Measurements from ENCODE around the gene COL5A1. TPM values are rescaled to one million over a fixed set of nuclear protein-coding genes. Genes with fewer than 3 reads are reported as not detected.

The COL5A1 gene
- total RNA-seq, 6 donors from 2014 or later: 7.5 to 75.4 (median 27.4) TPM

- peaks cover 0 to 6% (median 0%) of the 10 kb centered on the region in 4 donors for H3K4me1 ChIP-seq
- WGBS, 2 donors: 73 to 82% methylated on average over 10 to 11 of the region's 11 CpGs
- H3K27me3 ChIP-seq: no peaks in the 10 kb centered on the region
- no peak overlapping the region for H3K4me3 ChIP-seq
- DNase-seq (no peak), ATAC-seq (ENCODE audit: low FRiP score in 2 of 2) (no peak)
- no peak for TF ChIP-seq POLR2A (IDR thresholded peaks at IDR 0.05)
- TF ChIP-seq POLR2AphosphoS5 (IDR thresholded peaks at IDR 0.05): no peak
- TF ChIP-seq CTCF (IDR thresholded peaks at IDR 0.05): no peak
- no peak for TF ChIP-seq EP300 (IDR thresholded peaks at IDR 0.05)
- no peak overlapping the region for H3K27ac ChIP-seq
- H3K36me3 ChIP-seq: peaks cover 0 to 22% (median 0%) of the 10 kb centered on the region in 4 donors
- H3K9me3 ChIP-seq: no peaks in the 10 kb centered on the region
These were observed 170.7 kb downstream of the COL5A1 start for GRCh38 chr9:134812343-134812673.

GRCh38 chr9:134813841-134814240 lies 172.2 kb downstream of the COL5A1 start:
- ATAC-seq (ENCODE audit: low FRiP score in 2 of 2) (no peak), DNase-seq (peak in 1 of 2 donors; percentile 58)
- no peaks in the 10 kb centered on the region for H3K9me3 ChIP-seq
- H3K4me1 ChIP-seq: no peaks in the 10 kb centered on the region
- no peak overlapping the region for H3K27ac ChIP-seq
- no peaks in the 10 kb centered on the region for H3K27me3 ChIP-seq
- no peak overlapping the region for H3K4me3 ChIP-seq
- 94 to 99% methylated on average over 15 to 19 of the region's 19 CpGs for WGBS, 2 donors
- peaks cover 0 to 32% (median 4%) of the 10 kb centered on the region in 4 donors for H3K36me3 ChIP-seq
- TF ChIP-seq POLR2A (IDR thresholded peaks at IDR 0.05) (no peak), EP300 (IDR thresholded peaks at IDR 0.05) (no peak), CTCF (IDR thresholded peaks at IDR 0.05) (no peak), POLR2AphosphoS5 (IDR thresholded peaks at IDR 0.05) (no peak)

- Histone ChIP-seq H3K36me3 (peaks cover 0 to 41% (median 4%) of the 10 kb centered on the region in 4 donors), H3K4me3 (no peak overlapping the region), H3K9me3 (no peaks in the 10 kb centered on the region), H3K27ac (no peak overlapping the region), H3K27me3 (no peaks in the 10 kb centered on the region), H3K4me1 (no peaks in the 10 kb centered on the region)
- 88 to 94% methylated on average over 13 to 15 of the region's 16 CpGs for WGBS, 2 donors
- ATAC-seq (ENCODE audit: low FRiP score in 2 of 2): peak in 1 of 2 donors; percentile 32
- DNase-seq: peak in 1 of 2 donors; percentile 52
- TF ChIP-seq POLR2A (IDR thresholded peaks at IDR 0.05) (no peak), EP300 (IDR thresholded peaks at IDR 0.05) (no peak), POLR2AphosphoS5 (IDR thresholded peaks at IDR 0.05) (no peak), CTCF (IDR thresholded peaks at IDR 0.05) (no peak)
These were observed 173.1 kb downstream of the COL5A1 start for GRCh38 chr9:134814598-134815215.

GRCh38 chr9:134815435-134816214 lies 174.0 kb downstream of the COL5A1 start:
- no peaks in the 10 kb centered on the region for H3K9me3 ChIP-seq
- H3K27ac ChIP-seq: no peak overlapping the region
- DNase-seq: peak in 1 of 2 donors; percentile 41
- H3K4me1 ChIP-seq: no peaks in the 10 kb centered on the region
- TF ChIP-seq POLR2A (IDR thresholded peaks at IDR 0.05) (no peak), CTCF (IDR thresholded peaks at IDR 0.05) (no peak), POLR2AphosphoS5 (IDR thresholded peaks at IDR 0.05) (no peak), EP300 (IDR thresholded peaks at IDR 0.05) (no peak)
- peaks cover 0 to 47% (median 4%) of the 10 kb centered on the region in 4 donors for H3K36me3 ChIP-seq
- no peak for ATAC-seq (ENCODE audit: low FRiP score in 2 of 2)
- WGBS, 2 donors: 88 to 98% methylated on average over 5 to 16 of the region's 16 CpGs
- H3K27me3 ChIP-seq: no peaks in the 10 kb centered on the region
- H3K4me3 ChIP-seq: no peak overlapping the region

Measured in upper lobe of left lung (tissue), 6 donors.